IPS-18a (cell line): ENCODE results near the gene MYO19.

Source experiments
- H3K27ac ChIP-seq: one replicate; pipeline ENCODE4 v1.5.1; 2013; ENCODE audit warnings: low read length
- H3K27me3 ChIP-seq: one replicate; pipeline ENCODE4 v1.6.1; 2013; ENCODE audit warnings: mild to moderate bottlenecking, low read length; ENCODE audit not compliant: control insufficient read depth, insufficient read depth
- H3K36me3 ChIP-seq: one replicate; pipeline ENCODE4 v1.6.1; 2013; ENCODE audit warnings: low read depth, low read length; ENCODE audit not compliant: control insufficient read depth
- H3K4me1 ChIP-seq: one replicate; pipeline ENCODE4 v1.6.1; 2013; ENCODE audit warnings: low read depth, low read length; ENCODE audit not compliant: control insufficient read depth
- H3K4me3 ChIP-seq: one replicate; pipeline ENCODE4 v1.5.1; 2013; ENCODE audit warnings: low read length
- H3K9ac ChIP-seq: one replicate; pipeline ENCODE4 v1.6.1; 2013; ENCODE audit warnings: mild to moderate bottlenecking, low read length, moderate library complexity
- H3K9me3 ChIP-seq: one replicate; pipeline ENCODE4 v1.6.1; 2013; ENCODE audit warnings: low read depth, low read length; ENCODE audit not compliant: control insufficient read depth

Gene MYO19, protein sequence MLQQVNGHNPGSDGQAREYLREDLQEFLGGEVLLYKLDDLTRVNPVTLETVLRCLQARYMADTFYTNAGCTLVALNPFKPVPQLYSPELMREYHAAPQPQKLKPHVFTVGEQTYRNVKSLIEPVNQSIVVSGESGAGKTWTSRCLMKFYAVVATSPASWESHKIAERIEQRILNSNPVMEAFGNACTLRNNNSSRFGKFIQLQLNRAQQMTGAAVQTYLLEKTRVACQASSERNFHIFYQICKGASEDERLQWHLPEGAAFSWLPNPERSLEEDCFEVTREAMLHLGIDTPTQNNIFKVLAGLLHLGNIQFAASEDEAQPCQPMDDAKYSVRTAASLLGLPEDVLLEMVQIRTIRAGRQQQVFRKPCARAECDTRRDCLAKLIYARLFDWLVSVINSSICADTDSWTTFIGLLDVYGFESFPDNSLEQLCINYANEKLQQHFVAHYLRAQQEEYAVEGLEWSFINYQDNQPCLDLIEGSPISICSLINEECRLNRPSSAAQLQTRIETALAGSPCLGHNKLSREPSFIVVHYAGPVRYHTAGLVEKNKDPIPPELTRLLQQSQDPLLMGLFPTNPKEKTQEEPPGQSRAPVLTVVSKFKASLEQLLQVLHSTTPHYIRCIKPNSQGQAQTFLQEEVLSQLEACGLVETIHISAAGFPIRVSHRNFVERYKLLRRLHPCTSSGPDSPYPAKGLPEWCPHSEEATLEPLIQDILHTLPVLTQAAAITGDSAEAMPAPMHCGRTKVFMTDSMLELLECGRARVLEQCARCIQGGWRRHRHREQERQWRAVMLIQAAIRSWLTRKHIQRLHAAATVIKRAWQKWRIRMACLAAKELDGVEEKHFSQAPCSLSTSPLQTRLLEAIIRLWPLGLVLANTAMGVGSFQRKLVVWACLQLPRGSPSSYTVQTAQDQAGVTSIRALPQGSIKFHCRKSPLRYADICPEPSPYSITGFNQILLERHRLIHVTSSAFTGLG

DNA sequence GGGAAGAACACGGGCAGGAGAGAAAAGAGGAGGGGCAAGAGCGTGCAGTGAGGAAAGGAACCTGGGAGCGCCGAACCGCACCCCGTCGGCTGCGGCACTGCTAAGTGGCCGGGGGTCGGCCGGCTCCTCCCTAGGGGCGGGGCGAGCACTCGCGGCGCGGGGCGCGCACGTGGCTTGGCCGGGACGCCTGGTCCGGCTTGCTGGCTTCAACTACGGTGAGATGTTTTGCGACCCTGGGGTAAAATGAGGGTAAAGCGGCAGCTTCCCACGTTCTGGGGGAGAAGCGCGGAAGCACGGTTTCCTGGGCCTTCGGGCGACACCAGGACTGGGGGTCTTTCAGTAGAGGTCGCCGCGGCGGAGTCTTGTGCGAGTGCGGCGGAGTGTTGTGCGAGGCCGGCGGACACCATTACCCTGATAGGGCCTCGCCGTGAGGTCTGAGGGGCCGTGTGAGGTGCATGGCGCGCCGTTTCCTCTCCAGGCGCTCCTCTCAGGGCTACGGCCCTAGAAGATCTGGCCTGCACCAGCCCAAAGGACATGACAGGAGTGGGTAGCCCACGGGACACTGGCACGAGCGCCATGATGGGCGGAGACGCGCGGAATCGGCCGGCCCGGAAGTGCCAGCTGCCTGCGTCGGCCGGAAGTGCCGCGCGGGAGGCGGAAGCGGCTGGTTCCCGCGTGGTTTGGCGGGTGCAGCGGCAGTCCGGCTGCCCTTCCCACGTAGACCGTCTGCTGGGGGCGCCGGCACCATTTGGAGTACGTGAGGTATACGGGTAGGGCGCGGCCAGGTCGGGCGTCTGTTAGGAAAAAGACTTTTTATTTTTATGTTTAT, at the start of gene MYO19, which contains the start of gene PIGW:
Gene MYO19 (minus strand): TSS at position 29 of the 829 bp plus-strand sequence. CDS start 2,330 bp downstream, outside the sequence.
Gene PIGW (plus strand): TSS at position 148 of the 829 bp plus-strand sequence. CDS start 2,115 bp downstream, outside the sequence.
- Histone ChIP-seq H3K27me3 (no peaks in the 10 kb centered on the region), H3K9ac (peak within 1 kb of the TSS; percentile 98), H3K9me3 (no peaks in the 10 kb centered on the region), H3K4me3 (peak within 1 kb of the TSS; percentile 93), H3K36me3 (peaks cover 42% of the 10 kb centered on the region), H3K4me1 (peaks cover 11% of the 10 kb centered on the region), H3K27ac (peak within 1 kb of the TSS; percentile 97)

DNA sequence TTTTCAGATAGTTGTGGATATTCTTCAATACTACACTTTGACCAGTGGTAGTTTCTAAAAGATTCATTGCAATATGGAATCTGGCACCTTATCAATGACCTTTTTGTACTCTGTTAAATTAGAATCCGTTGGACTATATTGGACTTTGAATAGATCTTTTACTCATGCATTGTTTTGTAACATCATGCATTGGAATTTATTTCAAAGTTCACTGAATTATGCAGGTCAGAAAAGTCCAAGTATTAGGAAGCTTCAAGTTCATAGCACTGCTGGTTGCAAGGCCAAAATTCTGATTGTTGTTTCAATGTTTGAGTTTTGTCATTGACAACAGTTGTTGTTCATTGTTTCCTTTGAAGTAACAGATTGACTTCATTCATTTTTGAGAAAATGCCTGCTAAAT, 49.1 kb upstream of the MYO19 start:
- Histone ChIP-seq H3K4me3 (no peak overlapping the region), H3K4me1 (no peaks in the 10 kb centered on the region), H3K36me3 (peaks cover 64% of the 10 kb centered on the region), H3K9ac (no peak overlapping the region), H3K27me3 (no peaks in the 10 kb centered on the region), H3K9me3 (no peaks in the 10 kb centered on the region), H3K27ac (no peak overlapping the region)

DNA sequence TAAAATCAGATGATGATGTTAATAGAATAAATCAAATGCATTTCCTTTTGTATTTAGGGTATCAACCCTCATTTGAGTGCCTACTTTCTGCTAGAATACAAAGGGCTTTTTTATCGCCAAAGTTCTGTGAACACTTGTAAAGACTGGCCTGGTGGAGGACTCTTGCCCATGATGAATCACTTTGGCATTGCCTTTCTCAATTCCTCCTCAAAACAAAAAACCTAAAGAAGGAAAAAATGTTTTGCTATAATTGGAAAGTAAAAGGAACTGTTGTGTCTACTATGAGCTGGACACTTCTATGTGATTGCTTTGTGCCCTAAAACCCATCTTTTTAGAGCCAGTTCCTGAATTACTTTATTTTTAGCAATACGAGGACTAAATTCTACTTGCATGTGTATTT, 44.0 kb upstream of the MYO19 start:
- no peak overlapping the region for H3K4me3 ChIP-seq
- no peaks in the 10 kb centered on the region for H3K4me1 ChIP-seq
- H3K9me3 ChIP-seq, result no peaks in the 10 kb centered on the region
- H3K27me3 ChIP-seq, result no peaks in the 10 kb centered on the region
- peaks cover 39% of the 10 kb centered on the region for H3K36me3 ChIP-seq
- no peak overlapping the region for H3K9ac ChIP-seq
- H3K27ac ChIP-seq, result no peak overlapping the region

DNA sequence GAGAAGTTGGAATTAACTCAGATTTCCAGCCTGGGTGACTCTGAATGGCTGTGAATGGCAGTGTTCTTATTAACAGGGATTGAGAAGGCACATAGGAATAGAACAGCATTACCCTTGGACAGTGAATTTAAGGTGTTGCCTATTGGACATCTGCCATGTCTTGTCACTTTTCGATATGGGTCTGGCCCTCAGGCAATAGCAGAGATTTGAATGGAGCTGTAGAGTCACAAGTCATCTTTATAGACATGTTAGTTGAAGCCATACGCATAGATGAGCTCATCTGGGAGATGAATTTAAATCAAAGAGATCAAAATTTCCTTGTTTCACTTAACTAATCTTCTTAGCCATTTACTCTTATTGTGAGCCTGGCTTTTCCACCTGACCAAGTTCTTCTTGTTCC, 42.1 kb upstream of the MYO19 start:
- Histone ChIP-seq H3K4me1 (no peaks in the 10 kb centered on the region), H3K27me3 (no peaks in the 10 kb centered on the region)

DNA sequence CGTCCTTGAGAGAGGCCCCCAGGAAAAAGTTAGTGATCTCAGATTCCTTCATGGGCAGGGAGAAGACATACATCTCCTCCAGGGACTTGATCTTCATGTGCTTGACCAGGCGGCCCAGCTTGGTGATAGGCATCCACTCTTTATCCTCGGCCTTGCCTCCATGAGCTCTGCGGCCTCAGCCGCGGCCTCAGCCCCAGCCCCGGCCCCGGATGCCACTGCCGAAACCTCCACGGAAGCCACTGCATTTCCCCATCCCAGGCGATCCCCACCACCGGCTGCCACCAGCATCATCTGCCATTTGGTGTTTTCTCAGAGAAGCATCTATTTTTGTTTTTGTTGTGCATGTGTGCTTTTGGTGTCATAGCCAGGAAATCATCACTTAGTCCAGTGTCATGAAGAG, 40.4 kb upstream of the MYO19 start:
- no peaks in the 10 kb centered on the region for H3K4me1 ChIP-seq
- no peak overlapping the region for H3K4me3 ChIP-seq
- no peaks in the 10 kb centered on the region for H3K27me3 ChIP-seq
- H3K9me3 ChIP-seq, result no peaks in the 10 kb centered on the region
- H3K27ac ChIP-seq, result no peak overlapping the region
- H3K36me3 ChIP-seq, result peaks cover 35% of the 10 kb centered on the region
- no peak overlapping the region for H3K9ac ChIP-seq

More for the DNA sequence above, 42.1 kb upstream of the MYO19 start:
- Histone ChIP-seq H3K9me3 (no peaks in the 10 kb centered on the region), H3K36me3 (peaks cover 36% of the 10 kb centered on the region), H3K9ac (no peak overlapping the region), H3K27ac (no peak overlapping the region), H3K4me3 (no peak overlapping the region)

DNA sequence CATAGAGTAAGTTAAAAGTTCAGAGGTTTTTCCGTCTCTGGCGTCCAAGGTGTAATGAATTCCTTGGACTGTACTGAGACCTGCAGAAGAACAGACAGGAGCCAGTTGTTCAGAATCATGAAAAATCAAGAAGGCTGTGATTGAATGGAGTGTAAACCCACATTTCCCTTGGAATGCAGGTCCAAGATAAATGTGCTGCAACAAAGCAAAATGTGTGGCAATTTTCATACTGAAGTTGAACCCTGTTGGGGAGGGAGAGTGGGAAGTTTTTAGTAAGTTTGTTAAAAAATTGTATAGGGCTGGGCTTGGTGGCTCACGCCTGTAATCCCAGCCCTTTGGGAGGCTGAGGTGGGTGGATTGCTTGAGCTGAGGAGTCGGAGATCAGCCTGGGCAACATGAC, 31.4 kb upstream of the MYO19 start:
- Histone ChIP-seq H3K27me3 (no peaks in the 10 kb centered on the region), H3K36me3 (peaks cover 47% of the 10 kb centered on the region)

DNA sequence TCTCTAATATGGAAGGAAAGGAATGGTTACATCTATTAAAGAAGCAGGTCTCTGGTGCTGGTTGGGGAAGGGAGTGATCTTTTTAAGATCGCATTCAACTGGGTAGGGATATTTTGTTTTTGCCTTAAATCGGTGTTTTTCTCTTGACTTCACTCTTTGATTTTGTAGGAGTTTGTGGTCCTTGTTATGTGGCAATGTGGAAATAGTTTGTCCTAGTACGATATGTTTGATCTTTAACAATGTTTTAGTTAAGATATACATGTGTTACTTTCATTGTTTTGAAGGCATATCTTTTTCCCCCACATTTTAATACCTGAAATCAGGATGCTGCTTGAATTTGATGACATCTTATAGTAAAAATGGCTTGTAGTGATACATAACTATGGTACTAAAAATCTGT, 18.8 kb upstream of the MYO19 start:
- Histone ChIP-seq H3K36me3 (peaks cover 18% of the 10 kb centered on the region), H3K4me1 (no peaks in the 10 kb centered on the region), H3K27ac (no peak overlapping the region), H3K9ac (no peak overlapping the region), H3K4me3 (no peak overlapping the region), H3K27me3 (no peaks in the 10 kb centered on the region), H3K9me3 (no peaks in the 10 kb centered on the region)

More for the DNA sequence above, 31.4 kb upstream of the MYO19 start:
- H3K27ac ChIP-seq, result no peak overlapping the region
- H3K9ac ChIP-seq, result no peak overlapping the region
- H3K4me1 ChIP-seq, result no peaks in the 10 kb centered on the region
- no peaks in the 10 kb centered on the region for H3K9me3 ChIP-seq
- H3K4me3 ChIP-seq, result no peak overlapping the region

DNA sequence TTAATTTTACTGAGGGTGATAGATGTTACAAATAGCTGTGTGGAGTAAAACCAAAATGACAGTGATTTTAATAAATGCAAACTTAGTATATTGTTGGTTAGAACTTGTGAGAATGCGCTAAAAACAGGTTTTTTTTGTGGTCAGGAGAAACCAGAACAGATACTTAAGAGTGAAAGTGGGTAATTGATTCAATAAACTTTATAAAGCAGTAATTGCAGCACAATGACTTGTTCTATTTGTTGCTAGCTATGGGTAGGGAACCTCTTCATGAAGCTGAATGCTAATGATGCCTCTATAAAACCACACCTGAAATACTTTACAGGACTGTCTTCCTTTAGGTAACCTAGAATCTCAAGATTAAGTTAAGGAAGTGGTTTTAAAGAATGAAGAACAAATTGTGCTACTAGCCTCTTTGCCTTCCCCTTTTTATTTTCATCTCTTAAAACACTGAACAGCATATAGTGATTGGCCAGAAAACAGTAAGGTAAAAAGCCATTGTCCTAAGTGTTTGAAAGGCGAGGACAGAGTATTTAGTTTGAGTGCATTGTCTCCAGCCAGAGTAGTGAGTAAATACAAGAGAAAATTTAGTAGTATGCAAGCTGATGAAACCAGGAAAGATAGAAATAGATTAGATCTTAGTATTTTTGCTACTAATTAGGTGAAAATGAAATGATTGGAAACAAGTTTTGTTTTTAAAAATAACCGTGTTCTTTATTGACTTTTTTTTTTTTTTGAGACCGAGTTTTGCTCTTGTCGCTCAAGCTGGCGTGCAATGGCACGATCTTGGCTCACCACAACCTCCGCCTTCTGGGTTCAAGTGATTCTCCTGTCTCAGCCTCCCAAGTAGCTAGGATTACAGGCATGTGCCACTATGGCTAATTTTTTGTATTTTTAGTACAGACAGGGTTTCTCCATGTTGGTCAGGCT, 16.1 kb upstream of the MYO19 start:
- no peak overlapping the region for H3K4me3 ChIP-seq
- H3K27me3 ChIP-seq, result no peaks in the 10 kb centered on the region
- H3K9ac ChIP-seq, result no peak overlapping the region
- H3K4me1 ChIP-seq, result peaks cover 7% of the 10 kb centered on the region
- no peak overlapping the region for H3K27ac ChIP-seq
- peaks cover 3% of the 10 kb centered on the region for H3K36me3 ChIP-seq
- H3K9me3 ChIP-seq, result no peaks in the 10 kb centered on the region

DNA sequence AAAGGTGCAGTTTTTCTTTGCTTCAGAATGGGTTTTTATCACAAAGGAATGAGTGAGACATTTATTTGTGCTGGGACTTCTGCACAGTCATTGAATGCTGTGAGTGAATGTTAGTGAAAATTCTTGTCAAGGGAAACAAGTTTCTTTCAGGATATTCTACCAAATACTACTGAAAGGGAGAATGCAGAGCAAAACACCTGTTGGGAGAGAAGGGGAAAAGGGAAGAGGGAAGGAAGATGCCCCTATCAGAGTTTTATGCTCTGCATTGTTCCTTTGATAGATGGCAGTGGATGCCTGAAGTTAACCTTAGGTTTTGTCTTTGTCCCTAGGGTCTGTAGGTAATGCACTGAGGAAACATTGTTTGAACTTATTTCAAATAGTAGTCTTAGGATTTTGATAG, 13.1 kb upstream of the MYO19 start:
- Histone ChIP-seq H3K36me3 (no peaks in the 10 kb centered on the region), H3K27me3 (no peaks in the 10 kb centered on the region), H3K9me3 (no peaks in the 10 kb centered on the region), H3K4me1 (peaks cover 7% of the 10 kb centered on the region), H3K4me3 (no peak overlapping the region), H3K9ac (no peak overlapping the region), H3K27ac (no peak overlapping the region)

DNA sequence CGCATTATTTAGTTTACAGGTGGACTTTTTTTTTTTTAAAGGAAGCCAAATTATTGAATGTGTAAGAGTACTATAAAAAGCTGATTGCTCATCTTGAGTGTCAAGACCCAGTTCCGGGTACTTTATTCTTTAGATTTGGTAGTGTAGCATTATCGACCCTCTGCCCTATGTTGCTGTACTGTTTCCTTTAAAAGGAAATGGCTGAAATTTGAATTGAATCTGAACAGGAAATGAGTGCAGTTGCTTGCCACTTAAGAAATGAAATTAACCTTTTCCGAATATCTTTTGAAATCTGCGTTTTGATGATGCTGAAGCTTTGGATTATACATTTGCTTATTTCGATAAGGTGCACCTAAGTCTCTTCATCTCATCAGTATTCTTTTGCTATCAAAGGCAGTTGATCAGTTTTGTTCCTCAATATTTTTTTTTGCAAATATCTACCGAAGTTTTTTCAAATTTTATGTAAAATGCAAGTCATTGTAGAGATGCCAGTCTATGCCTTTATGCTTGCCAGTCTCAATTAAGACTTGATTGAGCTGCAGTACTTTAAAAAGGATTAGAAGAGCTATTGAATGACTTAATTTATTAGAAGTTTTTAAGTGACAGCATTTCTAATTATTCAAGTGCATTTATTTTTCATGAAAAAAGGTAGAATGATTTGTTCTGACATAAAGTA, 11.9 kb upstream of the MYO19 start:
- Histone ChIP-seq H3K9me3 (no peaks in the 10 kb centered on the region), H3K36me3 (no peaks in the 10 kb centered on the region), H3K27me3 (no peaks in the 10 kb centered on the region), H3K4me1 (peaks cover 7% of the 10 kb centered on the region), H3K9ac (peak overlapping the region; percentile 85), H3K27ac (peak overlapping the region; percentile 21), H3K4me3 (peak overlapping the region; percentile 79)
